HuH-7 (cell line): Measurements from ENCODE around the gene PLCH2.
A peak's percentile ranks its signal among the peaks of the same experiment; 100 is the strongest.

Experiments
- DNase-seq: peaks from one replicate; pipeline ENCODE4 v3.0.0; 2011; ENCODE audit warnings: low spot score

Gene PLCH2

DNA sequence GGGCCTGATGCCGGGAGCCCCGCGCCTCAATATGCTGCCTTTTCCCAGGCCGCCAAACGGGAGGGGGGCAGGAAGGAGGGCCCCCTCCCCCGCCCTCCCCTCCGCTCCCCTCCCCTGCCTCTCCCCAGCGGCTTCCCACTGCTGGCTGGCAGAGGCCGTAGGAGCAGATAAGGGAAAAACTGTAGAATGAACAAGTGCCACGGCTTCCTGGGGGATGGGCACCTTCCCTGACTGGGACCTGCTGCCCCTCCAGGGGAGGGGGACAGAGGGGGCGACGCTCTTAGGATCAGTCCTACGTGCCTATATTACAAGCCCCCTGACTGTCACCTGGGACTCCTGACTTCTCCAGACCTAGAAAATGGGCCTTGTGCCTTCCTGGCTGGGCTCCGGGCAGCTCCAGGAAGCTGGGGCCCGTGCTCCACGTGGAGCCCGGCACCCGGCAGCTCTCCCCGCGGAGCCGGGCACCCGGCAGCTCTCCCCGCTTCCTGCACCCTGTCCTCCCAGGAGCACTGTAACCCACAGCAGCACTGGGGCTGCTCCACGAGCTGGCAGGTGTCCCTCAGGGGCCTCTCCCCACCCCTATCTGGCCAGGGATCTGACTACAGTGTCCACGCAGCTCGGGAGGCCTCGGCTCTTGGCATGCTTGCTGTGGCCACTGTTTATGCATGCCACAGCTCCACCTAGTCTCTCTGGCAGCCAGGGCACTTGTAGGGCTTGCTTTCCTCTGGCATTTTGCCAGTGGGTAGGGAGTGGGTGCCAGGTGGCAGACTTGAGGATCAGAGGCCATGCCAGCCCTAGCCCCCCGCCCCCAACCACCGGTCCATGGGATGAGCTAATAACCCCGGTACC lies 54.6 kb downstream of the PLCH2 start:
- no peak for DNase-seq

DNA sequence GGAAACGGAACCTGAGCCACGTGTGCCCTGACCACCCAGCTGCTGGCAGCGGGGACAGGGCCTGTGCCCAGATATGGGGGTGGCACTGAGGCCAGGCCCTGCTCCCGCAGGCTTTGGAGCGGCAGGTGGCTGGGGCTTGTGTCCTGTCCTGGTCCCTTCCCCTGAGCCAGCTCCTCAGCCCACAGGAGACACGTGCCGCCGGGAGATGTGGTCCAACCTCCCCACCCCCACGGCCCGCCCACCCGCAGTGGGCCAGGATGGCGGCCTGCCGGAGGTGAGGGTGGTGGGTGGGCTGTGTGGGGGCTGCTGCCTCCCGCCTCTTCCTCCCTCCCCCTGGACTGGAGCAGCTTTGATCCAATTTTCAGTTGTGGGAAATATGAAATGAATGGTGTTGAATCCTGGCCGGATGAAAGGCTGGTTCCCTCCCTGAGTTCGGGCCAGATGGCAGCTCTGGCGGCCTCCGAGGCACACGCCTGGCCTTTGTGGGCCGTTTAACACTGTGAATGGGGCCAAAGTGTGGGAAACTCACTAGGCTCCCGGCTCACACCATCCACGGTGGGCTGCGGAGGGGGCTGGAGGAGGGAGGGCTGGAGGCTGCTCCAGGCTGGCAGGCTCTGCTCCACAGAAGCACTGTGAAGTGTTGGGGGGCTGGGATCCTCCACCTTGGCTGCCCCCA lies 56.5 kb downstream of the PLCH2 start:
- DNase-seq: no peak

DNA sequence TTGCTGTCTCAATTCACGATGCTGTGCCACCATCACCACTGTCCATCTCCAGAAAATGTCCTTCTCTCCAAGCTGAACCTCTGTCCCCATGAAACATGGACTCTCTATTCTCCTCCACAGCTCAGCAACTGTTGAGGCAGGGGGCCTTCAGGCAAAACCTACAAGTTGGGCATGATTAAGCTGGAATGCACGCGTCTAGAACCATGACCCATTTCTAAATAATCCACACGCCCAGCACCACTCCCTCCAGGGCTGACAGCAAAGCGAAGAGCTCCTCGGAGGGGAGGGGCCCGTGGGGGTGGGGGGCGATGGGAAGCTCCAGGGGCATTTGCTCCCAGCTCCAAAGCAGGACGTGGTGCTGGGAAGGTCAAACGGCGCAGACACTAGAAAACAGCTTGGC lies 57.3 kb downstream of the PLCH2 start:
- no peak for DNase-seq

DNA sequence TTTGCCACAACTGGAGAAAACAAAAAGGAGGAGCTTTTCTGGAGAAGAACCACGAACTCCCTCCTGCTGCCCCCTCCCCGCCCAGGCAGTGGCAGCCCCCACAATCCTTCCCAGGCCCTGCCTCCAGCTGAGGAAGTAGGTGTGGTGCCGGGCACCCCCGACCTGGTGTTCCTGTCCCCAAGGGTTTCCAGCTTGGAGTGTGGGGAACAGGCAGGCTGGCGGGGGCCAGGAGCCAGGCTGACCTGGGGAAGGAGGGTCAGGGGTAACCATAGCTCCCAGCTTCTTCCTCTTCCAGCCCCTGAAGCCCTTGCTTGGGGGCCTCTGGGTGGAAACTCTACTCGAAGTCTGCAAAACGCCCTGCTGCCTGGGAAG lies 58.2 kb downstream of the PLCH2 start:
- DNase-seq: no peak

DNA sequence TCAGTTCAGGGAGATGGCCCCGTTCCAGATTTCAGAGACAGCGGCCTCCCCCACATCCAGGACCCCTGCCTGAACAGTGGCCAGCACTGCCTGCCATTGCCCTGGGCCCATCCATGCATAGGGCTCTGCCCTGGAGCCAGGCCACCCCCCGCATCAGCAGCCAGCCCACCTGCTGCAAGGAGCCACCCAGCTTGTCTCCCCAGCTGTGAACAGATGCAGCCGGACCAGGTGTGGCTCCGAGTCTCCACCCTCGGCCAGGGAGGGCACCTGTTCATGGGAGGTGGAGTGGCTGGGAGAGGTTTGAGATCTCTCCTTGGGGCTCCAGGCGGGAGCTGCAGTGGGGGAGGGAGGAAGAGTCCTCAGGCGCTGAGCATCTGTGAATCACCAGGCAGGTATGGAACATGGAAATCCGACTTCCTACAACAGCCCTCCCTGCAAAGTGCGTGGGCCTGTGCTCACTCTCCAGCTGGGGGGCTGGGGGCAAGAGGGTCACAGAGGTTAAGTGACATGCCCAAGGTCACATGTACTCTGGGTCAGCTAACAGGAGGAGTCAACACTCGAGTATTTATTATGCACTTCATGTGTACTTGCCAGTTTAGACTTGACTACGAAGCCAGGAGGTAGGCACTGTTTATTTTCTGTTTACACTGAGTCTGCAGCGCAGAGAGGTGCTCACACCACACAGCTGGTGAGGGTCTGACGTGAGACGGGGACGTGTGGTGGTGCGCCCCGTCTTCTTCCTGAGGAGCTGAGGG lies 58.8 kb downstream of the PLCH2 start:
- DNase-seq: no peak

DNA sequence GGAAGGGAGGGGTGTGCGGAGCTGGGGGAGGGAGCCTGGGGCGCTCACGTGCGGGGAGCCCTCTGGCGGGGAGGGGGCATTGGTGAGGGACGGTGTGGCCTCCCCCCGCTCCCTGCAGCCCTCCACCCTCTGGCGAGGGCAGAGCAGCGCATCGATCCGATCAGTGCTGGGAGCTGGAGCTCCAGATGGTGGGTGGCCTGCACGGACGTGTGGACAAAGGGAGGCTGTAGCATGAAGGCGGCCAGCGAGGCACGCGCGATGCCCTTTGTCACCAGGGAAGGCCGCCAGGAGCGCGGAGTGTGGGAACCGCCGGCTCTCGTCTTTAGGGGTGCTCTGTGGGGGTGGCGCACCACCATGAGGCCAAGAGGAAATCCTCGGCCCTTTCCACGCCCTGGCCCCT lies 59.4 kb downstream of the PLCH2 start:
- DNase-seq: no peak

DNA sequence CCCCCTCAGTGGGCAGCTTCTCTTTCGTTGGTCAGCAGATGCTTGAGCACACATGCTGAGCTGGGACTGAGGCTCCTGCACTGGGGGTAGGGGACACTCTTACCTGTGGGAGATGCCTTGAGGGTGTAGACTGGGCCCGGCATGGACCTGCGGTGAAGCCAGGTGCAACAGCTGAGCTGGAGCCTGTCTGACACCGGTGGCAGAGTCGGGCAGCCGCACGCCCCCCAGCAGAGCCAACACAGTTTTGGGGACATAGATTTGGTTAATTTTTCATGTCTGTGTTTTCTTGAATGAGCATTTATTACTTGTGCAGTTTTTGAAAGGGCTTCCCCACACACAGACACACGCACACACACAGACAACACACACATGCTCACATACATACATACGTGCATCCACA lies 59.9 kb downstream of the PLCH2 start:
- DNase-seq: no peak

DNA sequence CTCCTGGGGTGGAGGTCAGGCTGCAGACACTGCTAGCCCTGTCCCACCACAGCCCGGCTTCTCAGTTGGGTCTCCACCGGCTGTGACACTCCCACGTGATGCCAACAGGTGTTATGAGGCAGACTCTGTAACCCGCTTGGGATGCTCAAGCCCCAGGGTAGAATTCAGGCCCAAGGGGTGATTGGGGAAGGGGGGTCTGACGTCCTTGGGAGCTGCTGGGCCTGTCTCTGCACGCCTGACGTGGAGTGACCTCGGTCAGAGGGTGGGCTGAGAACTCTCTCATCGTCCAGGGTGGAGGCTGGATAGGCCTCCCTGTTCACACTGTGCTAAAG lies 61.7 kb downstream of the PLCH2 start:
- no peak for DNase-seq

DNA sequence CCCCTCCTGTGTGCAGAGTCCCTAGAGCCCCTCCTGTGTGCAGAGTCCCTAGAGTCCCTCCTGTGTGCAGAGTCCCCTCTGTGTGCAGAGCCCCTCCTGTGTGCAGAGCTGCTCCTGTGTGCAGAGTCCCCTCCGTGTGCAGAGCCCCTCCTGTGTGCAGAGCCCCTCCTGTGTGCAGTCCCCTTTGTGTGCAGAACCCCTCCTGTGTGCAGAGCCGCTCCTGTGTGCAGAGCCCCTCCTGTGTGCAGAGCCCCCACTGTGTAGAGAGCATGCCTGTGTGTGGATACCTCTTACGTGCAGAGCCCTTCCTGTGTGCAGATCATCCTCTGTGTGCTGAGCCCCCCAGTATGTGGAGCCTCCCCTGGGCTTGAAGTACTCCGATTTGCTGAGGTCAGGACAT lies 62.3 kb downstream of the PLCH2 start:
- no peak for DNase-seq

DNA sequence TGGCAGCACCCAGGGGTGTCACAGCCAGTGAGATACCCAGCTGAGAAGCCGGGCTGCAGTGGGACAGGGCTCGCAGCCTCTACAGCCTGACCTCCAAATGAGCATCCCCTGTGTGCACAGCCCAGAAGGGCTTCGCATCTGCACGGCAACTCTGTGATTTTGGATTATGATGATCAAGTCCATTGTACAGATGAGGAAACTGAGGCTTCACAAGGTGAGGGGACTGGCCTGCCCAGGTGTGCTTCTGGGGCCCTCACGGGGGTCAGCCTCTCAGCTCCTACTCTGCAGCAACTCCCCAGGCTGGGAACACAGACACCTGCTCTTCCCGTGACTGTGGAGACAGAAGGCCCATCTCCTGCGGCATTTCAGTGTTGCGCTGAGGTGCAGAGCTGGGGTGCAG lies 62.8 kb downstream of the PLCH2 start:
- no peak for DNase-seq

DNA sequence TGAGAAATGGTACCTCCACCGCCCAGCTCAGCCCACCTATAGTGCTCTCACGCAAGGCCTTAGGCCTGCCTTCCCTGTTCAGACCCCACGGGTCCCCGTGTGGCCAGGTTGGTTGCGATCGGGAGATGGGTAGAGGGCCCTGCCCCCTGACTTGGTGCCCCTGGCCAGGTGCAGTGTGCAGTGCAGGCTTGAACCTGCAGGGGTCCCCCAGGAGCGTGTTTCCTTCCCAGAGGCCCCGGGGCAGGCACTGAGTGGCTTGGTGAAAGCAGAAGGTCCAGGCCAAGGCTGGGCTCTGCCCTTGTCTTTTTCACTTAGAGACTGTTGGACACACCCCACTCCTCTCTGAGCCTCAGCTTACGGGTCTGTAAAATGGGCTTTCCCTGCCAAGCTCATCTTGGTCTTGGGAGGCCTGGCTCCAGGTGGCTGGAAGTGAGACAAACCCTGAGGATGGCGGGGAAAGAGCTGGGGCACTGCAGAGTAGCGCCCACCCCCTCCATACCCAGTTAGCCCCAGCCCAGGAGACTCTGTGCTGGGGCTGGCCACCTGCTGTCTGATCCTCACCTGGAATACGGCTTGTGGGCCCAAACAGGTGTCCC lies 63.3 kb downstream of the PLCH2 start:
- DNase-seq: peak; percentile 66

DNA sequence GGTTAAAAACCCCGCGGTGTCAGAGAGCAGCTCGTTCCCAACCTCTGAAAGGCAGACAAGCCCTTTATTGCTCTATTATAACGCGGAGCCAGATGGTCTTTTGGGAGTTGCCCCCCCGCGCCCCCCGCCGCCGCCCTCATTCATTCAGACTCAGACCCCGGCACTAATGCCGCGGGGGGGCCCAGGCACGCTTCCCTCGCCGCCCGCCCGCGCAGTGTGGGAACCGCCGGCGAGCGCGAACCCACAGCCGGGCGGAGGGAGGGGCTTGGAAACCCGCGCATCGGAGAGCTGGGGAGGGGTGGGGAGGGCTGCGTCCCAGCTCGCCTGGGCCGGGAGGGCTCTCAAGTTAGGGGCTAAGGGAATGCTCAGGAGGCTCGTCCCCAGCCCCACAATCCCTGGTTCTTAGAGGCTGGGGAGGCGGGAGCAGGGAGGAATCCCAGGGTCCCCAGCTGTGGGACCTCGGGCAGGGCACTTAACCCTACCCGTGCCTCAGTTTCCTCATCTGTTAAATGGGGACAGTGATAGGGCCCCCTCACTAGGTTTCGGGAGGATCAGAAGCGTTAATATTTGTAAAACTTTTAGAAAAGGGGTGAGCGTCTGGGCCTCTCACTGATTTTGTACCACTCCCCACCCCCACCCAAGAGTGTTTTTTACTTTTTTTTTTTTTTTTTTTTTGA lies 64.9 kb downstream of the PLCH2 start:
- DNase-seq: no peak

DNA sequence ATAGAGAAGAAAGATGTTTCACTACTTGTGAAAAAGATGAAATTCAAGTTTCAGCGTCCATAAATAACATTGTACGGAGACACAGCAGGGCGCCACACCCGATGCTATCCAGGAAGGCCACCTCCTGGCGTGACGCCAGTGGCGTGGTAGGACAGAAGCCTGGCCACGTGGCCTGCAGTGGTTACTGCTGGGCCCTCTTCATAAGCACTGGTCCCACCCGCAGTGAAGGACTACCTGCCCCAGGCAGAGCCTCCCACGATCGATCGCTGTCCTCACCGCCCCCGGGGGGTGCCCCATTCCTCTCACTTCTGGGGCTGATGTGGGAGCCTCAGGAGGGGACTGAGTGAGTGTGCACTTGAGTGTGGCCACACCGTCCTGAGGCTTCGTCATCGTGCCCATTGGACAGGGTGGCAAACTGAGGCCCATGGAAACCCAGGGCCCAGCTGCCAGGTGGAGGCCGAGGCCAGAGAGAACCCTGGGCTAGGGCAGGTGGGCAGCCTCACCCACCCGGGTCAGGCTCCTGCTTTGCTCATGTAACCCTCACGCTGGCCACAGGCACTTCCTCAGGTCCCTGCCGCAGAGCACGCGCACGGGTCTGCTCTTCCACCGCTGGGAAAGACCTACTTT lies 65.6 kb downstream of the PLCH2 start:
- DNase-seq: no peak

DNA sequence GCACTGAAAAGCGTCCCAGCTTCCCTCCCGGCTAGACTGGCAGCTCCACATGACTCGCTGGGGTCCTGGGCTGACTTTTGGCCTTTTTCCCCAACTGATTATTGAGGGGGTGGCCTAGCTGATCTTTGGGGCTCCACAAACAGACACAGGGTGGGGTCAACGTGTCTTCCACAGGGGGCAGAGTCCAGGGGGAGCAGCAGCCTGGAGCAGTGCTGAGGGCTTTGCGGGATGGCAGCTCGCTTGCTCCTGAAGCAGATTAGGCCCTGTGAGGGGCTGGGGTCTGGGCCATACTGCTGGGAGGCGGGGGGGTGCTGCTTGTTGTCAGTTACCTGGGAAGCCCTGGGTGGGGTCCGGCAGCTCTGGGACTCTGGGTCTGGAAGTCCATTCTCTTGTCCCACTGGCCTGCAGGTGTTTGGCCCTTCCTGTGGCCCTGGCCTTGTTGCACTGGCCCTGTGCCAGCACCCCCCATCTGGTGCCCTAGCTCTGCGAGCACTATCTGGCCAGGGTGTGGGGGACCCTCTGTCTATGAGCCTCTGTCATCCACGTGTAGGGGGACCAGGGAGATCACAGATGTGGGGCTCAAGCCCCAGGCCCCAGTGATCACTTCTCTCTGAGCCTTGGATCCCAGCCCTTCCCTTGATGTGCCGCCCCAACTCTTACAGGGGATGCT lies 66.3 kb downstream of the PLCH2 start:
- no peak for DNase-seq

DNA sequence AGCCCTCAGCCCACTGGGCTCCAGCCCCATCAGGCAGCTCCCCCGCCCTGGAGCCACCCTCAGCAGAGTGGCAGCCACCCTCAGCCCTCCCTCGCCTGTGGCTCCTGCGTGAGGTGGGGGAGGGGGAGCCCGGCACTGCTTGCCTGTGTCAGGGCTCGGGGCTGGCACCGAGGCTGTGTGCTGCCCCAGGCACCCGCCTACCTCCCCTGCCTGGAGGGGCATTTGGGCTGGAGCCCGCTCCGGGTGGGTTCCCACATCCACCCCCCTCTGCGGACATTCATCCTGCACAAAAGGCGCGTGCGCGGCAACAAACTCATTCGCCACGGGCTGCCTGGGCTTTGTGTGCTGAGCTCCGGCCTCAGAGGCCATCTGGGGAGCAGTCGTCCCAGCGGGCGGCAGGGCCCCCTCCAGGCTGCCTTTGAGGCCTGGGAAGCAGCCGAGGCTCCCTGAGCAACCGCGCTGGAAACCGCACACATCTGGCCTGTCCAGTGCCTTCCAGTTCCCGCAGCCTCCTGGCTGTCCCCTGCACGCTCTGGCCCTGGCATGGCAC lies 67.5 kb downstream of the PLCH2 start:
- DNase-seq: no peak

DNA sequence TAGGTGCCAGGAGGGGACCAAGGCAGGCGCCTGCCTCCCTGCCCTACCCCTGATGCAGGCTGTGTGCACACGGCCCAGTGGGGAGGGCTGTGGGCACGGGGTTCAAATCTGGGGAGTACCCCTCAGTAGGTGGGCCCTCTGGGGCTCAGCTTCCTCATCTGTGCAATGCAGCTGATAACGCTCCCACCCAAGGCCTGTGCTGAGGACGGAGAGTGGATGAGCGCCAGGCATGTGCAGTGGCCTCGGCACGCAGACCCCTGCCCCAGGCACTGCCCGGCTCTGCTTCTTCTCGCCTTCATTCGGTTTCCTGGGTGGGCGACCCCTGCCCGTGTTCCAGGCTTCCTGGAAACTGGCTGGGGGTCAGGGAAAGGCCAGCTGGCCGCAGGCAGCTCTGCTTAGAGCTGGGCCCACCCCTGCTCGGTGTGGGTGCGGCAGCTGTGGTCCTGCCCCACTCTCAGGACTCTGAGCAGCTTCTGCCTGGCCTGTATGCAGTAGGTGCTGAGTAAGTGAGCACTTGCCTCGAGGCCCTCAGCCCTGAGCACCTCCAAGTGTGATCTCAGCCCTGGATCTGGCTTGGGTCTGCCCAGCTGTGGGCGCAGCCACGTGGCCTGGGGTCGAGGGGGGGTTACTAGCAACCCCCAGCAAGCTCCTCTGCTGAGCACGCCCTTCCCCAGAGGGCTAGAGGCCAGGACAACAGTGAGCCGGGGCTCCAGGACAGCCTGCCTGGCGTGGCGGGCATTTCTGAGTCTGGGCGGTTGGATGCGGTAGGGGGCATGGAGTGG lies 68.2 kb downstream of the PLCH2 start:
- DNase-seq: no peak

DNA sequence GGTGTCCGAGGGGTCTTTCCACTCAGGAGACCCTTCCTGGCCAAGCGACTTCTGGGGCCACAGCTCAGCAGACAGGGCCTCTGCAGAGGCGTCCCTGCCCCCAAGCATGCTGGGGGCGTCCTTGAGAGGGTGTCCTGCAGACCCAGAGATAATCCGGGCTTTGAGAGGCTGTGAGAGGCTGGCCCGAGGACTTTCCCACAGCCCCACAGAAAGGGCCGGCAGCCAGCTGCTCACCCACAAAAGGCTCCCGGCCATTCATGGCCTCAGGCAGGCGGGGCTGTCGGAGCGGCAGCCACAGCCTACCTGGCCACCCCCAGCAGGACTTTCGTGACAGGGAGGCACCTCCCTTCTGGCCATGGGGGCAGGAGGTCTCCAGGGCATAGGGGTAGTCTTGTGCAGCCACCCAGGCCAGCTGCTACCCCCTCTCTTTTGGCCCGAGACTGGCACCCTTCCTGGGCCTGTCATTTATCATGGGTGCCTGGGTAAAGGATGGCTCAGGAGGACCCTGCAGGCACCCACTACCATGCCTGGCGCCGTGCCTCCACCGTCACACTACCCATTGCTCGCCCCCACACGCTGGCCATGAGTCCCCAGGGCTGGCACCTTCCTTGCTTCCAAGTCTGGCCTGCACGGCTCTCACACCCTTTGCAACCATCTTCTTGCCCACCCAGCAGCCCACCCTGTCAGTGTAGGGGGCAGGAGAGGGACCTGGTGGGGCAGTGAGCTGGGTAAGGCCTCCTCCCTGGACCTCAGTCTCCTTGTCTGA lies 69.0 kb downstream of the PLCH2 start:
- DNase-seq: no peak

DNA sequence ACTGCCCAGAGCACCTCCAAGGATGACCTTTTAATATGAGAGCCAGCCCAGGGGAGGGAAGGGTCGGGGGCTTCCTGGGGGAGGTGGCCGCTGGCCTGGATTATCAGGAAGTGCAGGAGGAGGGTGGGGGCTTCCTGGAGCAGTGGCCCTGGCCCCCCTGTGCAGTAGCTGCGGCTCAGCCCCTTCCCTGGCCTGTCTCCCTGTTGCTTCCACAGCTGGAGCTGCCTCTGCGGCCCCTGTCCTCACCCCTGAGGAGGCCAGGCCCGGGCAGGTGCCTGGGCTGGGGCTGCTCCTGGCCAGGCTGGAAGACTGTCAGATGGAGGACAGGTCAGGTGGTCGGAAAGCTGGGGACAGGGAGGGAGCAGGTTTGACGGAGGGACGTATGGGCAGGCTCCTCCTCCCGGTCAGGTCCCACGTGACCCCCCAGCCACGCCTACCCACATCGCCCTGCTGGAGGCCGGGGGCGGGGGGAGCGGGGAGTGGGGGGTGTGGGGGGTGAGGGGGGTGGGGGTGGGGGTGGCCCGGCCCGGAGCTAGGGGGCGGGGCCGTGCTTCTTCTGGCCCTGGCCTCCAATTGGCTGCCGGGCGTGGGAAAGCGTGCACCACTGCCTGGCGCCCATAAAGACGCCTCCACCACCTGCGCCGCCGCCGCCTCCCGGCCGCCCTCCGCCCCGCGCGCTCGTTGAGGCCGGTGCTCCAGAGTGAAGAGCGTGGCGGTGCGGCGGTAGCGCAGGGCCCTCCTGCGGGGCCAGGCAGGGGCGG lies 69.8 kb downstream of the PLCH2 start:
- DNase-seq: peak; percentile 99
